ENCODE measurements around the gene FAM53B.

Gene FAM53B

DNA sequence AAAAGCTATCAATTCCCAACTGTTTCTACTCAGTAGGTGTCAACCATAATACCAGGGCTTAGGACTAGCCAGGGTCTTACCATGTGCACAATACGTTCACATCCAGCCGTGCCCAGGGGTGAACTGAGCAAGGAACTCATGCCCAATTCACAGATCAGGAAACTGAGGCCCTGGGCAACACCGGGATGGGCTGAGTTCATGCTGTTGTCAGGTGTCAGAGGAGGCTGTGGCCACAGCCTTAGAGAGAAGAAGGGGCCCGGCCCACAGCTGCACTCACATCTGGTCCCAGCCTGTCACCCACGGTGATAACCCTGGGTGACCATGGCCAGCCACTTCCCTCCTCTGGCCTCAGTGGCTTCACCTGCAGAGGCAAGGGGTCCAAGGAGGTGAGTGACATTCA is 92.0 kb downstream of the FAM53B start:
- Histone ChIP-seq H3K36me3 (ENCODE audit: control insufficient read depth, insufficient read depth, low read length) (no peaks in the 10 kb centered on the region), H3K9me3 (ENCODE audit: control insufficient read depth, insufficient read depth, low read length) (no peaks in the 10 kb centered on the region), H3K4me3 (ENCODE audit: low read length) (no peak overlapping the region), H3K27ac (ENCODE audit: low read length) (no peak overlapping the region), H3K27me3 (ENCODE audit: control insufficient read depth, insufficient read depth, low read length) (no peaks in the 10 kb centered on the region), H3K4me1 (ENCODE audit: control insufficient read depth, insufficient read depth, low read length) (peaks cover 12% of the 10 kb centered on the region)
- DNase-seq (ENCODE audit: low read depth, low spot score): no peak
- WGBS (ENCODE audit: insufficient coverage, insufficient read length): no CpG with 5 or more reads among the region's 5 CpGs

DNA sequence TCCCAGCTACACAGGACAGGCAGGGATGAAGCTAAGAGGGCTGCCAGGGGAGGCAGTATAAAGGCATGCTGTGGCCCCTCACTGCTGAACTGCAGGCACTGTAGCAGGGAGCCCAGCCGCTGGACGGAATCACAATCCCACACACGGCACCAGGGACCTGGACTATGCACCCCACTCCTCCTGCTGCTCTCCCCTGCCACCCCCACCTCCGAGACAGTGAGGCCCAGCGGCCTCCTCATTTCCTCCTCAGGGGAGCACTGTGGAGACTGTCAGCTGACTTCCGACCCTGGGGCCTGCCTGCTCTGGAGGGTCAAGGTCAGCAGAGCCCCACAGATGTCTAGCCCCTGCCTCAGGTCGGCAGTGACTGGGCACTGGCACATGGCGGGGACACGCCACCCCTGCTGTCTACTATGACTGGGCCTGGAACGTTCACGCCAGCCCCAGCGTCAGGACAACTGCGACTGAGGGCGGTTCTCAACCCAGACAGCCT is 92.7 kb downstream of the FAM53B start:
- Histone ChIP-seq H3K4me3 (ENCODE audit: low read length) (no peak overlapping the region), H3K4me1 (ENCODE audit: control insufficient read depth, insufficient read depth, low read length) (peaks cover 12% of the 10 kb centered on the region), H3K36me3 (ENCODE audit: control insufficient read depth, insufficient read depth, low read length) (no peaks in the 10 kb centered on the region), H3K9me3 (ENCODE audit: control insufficient read depth, insufficient read depth, low read length) (no peaks in the 10 kb centered on the region), H3K27me3 (ENCODE audit: control insufficient read depth, insufficient read depth, low read length) (no peaks in the 10 kb centered on the region), H3K27ac (ENCODE audit: low read length) (no peak overlapping the region)
- no CpG with 5 or more reads among the region's 14 CpGs for WGBS (ENCODE audit: insufficient coverage, insufficient read length)
- DNase-seq (ENCODE audit: low read depth, low spot score): no peak

DNA sequence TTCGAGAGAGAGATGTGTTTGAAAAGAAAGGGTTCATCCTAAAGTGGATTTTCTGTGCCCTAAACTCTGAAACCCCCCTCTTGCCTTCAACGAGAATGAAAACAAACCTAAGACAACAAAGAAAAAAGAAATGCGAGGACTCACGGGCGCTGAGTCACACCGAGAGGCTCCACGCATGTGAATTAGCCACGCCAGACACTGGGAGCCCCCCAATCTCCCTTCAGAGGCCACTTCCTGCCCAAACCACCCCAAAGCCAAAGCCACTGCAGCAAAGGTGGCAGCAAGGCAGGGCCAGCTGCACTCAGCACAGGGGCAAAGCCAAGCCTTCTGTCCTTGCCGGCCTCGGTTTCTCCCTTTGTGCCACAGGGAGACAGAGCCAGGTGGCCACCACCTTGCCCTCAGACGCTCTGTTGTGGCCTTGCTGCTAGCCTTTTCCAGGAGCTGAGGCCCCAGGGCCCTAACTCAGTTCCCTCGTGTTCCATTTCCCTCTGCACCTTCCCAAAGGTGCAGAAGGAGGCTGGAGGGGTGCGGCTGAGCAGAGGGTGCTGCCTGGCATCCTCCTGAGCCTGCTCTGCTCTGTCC is 93.3 kb downstream of the FAM53B start:
- Histone ChIP-seq H3K36me3 (ENCODE audit: control insufficient read depth, insufficient read depth, low read length) (no peaks in the 10 kb centered on the region), H3K27ac (ENCODE audit: low read length) (no peak overlapping the region), H3K4me3 (ENCODE audit: low read length) (no peak overlapping the region), H3K27me3 (ENCODE audit: control insufficient read depth, insufficient read depth, low read length) (no peaks in the 10 kb centered on the region), H3K9me3 (ENCODE audit: control insufficient read depth, insufficient read depth, low read length) (no peaks in the 10 kb centered on the region), H3K4me1 (ENCODE audit: control insufficient read depth, insufficient read depth, low read length) (peaks cover 12% of the 10 kb centered on the region)
- WGBS (ENCODE audit: insufficient coverage, insufficient read length): no CpG with 5 or more reads among the region's 13 CpGs
- DNase-seq (ENCODE audit: low read depth, low spot score): no peak

DNA sequence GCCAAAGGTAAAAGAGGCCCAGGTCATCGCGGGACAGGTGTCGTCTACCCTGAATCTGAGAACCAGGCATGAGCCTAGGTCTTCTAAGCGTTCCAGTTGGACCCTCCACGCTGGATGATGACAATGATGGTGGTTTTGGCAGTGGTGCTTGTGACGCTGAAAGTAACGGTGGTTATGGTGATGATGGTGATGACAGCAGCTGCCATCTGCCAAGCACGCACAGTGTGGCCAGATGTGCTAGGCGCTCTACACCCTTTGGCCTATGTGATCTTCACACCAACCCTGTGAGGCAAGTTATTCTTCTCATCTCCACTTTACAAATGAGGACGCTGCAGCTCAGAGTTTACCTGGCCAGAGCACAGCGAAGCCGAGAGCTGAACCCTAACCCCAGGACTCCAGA is 93.9 kb downstream of the FAM53B start:
- no CpG with 5 or more reads among the region's 12 CpGs for WGBS (ENCODE audit: insufficient coverage, insufficient read length)

DNA sequence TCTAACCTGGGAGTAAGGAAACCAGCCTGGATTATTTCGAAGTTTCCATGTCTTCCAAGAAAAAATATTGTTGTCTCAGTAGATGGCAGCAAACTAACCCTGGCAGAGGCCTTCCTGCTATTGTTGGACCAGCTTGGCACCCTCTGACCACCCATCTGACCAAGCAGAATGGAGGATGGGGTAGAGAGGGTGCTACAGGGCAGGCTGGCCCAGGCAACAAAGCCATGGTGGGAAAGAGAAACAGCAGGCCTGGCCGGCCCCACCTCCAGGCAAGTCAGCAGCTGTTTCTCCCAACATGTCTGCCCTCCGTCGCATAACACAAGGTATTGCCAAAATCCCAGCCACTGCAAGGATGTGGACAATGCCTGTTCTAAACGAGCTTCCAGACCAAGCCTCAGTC is 95.0 kb downstream of the FAM53B start:
- Histone ChIP-seq H3K9me3 (ENCODE audit: control insufficient read depth, insufficient read depth, low read length) (no peaks in the 10 kb centered on the region), H3K36me3 (ENCODE audit: control insufficient read depth, insufficient read depth, low read length) (no peaks in the 10 kb centered on the region), H3K27ac (ENCODE audit: low read length) (no peak overlapping the region), H3K4me1 (ENCODE audit: control insufficient read depth, insufficient read depth, low read length) (peaks cover 12% of the 10 kb centered on the region), H3K27me3 (ENCODE audit: control insufficient read depth, insufficient read depth, low read length) (no peaks in the 10 kb centered on the region), H3K4me3 (ENCODE audit: low read length) (no peak overlapping the region)
- WGBS (ENCODE audit: insufficient coverage, insufficient read length): no CpG with 5 or more reads among the region's 5 CpGs
- DNase-seq (ENCODE audit: low read depth, low spot score): no peak

More for the DNA sequence above, 93.9 kb downstream of the FAM53B start:
- no peaks in the 10 kb centered on the region for H3K27me3 ChIP-seq (ENCODE audit: control insufficient read depth, insufficient read depth, low read length)
- H3K9me3 ChIP-seq (ENCODE audit: control insufficient read depth, insufficient read depth, low read length): no peaks in the 10 kb centered on the region
- peaks cover 12% of the 10 kb centered on the region for H3K4me1 ChIP-seq (ENCODE audit: control insufficient read depth, insufficient read depth, low read length)
- DNase-seq (ENCODE audit: low read depth, low spot score): no peak
- no peaks in the 10 kb centered on the region for H3K36me3 ChIP-seq (ENCODE audit: control insufficient read depth, insufficient read depth, low read length)
- H3K27ac ChIP-seq (ENCODE audit: low read length): no peak overlapping the region
- no peak overlapping the region for H3K4me3 ChIP-seq (ENCODE audit: low read length)

DNA sequence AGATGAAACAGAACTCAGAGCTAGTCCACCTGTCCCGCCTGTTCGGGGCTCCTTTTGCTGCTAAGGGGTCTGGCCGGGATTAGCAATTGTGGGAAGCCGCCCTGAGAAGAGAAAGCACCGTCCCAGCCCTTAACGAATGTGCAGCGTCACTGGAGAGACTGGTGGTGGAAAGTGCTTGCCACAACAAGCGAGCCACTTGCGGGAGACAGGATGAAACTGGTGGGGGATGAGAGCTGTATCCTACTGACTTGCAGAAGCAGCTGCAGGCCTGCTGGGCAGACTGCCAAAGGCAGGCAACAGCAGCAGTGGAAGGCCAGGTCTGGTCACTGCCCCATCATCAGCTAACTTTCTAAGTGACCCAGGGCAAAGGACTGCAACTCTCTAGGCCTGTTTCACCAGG is 95.4 kb downstream of the FAM53B start:
- Histone ChIP-seq H3K27me3 (ENCODE audit: control insufficient read depth, insufficient read depth, low read length) (no peaks in the 10 kb centered on the region), H3K4me1 (ENCODE audit: control insufficient read depth, insufficient read depth, low read length) (peaks cover 12% of the 10 kb centered on the region), H3K9me3 (ENCODE audit: control insufficient read depth, insufficient read depth, low read length) (no peaks in the 10 kb centered on the region), H3K27ac (ENCODE audit: low read length) (no peak overlapping the region), H3K4me3 (ENCODE audit: low read length) (no peak overlapping the region), H3K36me3 (ENCODE audit: control insufficient read depth, insufficient read depth, low read length) (no peaks in the 10 kb centered on the region)
- WGBS (ENCODE audit: insufficient coverage, insufficient read length): no CpG with 5 or more reads among the region's 9 CpGs
- DNase-seq (ENCODE audit: low read depth, low spot score): no peak

DNA sequence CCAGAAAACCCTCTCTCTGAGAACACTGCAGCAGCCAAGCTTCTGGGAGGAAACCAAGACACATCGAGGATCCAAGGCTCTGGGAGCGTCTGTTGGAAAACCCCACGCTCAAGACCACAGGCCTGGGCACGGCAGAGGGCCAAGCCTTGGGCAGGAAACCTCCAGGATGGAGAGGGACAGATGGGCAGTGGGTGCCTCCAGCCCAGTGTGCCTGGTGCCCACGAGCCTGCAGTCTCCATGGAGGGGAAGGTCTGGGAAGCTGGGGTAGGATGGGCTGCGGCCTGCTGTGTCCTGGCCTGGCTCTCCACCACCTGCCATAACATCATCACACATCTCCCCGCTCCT is 96.1 kb downstream of the FAM53B start:
- no peaks in the 10 kb centered on the region for H3K27me3 ChIP-seq (ENCODE audit: control insufficient read depth, insufficient read depth, low read length)
- peaks cover 12% of the 10 kb centered on the region for H3K4me1 ChIP-seq (ENCODE audit: control insufficient read depth, insufficient read depth, low read length)
- H3K36me3 ChIP-seq (ENCODE audit: control insufficient read depth, insufficient read depth, low read length): no peaks in the 10 kb centered on the region
- WGBS (ENCODE audit: insufficient coverage, insufficient read length): no CpG with 5 or more reads among the region's 7 CpGs
- H3K9me3 ChIP-seq (ENCODE audit: control insufficient read depth, insufficient read depth, low read length): no peaks in the 10 kb centered on the region
- DNase-seq (ENCODE audit: low read depth, low spot score): no peak
- H3K4me3 ChIP-seq (ENCODE audit: low read length): no peak overlapping the region
- no peak overlapping the region for H3K27ac ChIP-seq (ENCODE audit: low read length)

DNA sequence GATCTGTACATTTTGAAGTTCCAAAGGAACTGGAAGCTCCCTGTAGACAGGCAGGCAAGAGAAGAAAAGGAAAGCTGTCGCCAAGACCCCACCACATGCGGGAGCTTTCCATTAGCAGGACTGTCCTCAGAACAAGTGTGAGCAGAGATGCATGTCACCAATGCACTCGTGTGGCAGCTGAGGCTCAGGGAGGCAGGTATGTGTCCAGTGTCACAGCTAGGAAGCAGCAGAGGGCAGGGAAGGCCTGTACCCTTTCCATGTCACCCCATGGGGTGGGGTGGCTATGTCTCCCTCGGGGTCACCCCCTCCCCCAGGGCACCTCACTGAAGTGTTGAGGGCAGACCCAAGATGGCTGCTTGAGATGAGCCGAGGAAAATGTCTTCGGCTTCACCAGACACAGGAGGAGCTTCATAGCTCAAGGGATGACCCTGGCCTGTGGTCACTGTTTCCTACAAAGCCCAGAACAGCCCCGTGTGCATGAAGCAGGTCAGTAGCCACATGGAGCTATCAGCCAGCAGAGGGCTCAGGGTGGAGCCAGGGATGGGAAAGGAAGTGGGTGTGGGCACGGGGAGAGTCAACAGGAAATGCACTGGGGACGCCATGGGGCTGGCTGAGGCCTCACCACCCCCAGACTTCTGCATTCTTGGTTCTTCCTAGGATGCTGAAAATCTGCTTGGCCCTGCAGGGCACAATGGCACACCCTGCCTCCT is 96.6 kb downstream of the FAM53B start:
- H3K27ac ChIP-seq (ENCODE audit: low read length): no peak overlapping the region
- H3K36me3 ChIP-seq (ENCODE audit: control insufficient read depth, insufficient read depth, low read length): no peaks in the 10 kb centered on the region; the same call in 1 of the 2 replicates
- WGBS (ENCODE audit: insufficient coverage, insufficient read length): no CpG with 5 or more reads among the region's 9 CpGs
- H3K4me3 ChIP-seq (ENCODE audit: low read length): no peak overlapping the region
- no peaks in the 10 kb centered on the region for H3K27me3 ChIP-seq (ENCODE audit: control insufficient read depth, insufficient read depth, low read length)
- DNase-seq (ENCODE audit: low read depth, low spot score): no peak
- H3K4me1 ChIP-seq (ENCODE audit: control insufficient read depth, insufficient read depth, low read length): peaks cover 12% of the 10 kb centered on the region
- no peaks in the 10 kb centered on the region for H3K9me3 ChIP-seq (ENCODE audit: control insufficient read depth, insufficient read depth, low read length)

DNA sequence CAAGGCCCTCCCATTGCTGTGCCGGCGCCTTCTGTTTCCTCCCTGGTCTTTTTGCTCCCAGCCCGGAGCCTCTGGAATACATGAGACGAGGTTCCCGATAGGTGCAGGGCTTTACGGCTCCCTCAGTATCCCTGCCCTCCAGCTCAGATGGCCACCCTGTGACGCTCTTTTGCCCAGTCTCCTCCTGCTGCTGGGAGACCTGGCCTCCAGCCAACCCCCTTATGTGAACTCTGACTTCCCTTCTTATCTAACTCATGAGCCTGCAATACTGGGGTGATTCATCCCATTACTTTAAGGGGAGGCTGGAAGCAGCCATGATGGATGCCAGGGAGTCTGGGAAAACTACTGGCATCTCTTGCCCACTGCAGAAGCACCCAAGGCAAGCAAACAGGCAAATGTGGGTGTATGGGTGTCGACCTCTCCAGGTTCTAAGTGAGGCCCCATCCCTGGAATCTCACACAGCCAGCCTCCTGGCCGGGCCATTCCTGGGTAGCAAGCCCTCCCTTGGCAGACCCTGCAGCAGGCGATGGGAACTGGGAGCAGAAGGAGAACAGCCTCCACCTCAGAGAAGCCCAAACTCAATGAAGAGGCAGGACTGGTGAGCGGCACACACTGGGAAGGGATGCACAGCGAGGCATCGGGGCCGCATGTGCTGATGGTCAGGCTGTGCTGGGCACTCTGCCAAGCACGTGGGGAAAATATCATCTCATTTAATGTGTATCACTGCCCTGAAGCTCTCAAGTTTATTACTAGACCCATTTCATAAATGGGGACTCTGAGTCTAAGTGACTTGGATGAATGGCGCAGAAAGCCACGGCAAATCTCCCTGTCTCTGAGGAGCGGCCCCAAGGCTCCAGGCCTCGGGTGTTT is 97.5 kb downstream of the FAM53B start:
- no peak overlapping the region for H3K27ac ChIP-seq (ENCODE audit: low read length)
- H3K36me3 ChIP-seq (ENCODE audit: control insufficient read depth, insufficient read depth, low read length): no peaks in the 10 kb centered on the region; the same call in 1 of the 2 replicates
- no peaks in the 10 kb centered on the region for H3K27me3 ChIP-seq (ENCODE audit: control insufficient read depth, insufficient read depth, low read length)
- no CpG with 5 or more reads among the region's 19 CpGs for WGBS (ENCODE audit: insufficient coverage, insufficient read length)
- H3K4me3 ChIP-seq (ENCODE audit: low read length): no peak overlapping the region
- DNase-seq (ENCODE audit: low read depth, low spot score): no peak
- no peaks in the 10 kb centered on the region for H3K9me3 ChIP-seq (ENCODE audit: control insufficient read depth, insufficient read depth, low read length)
- peaks cover 12% of the 10 kb centered on the region for H3K4me1 ChIP-seq (ENCODE audit: control insufficient read depth, insufficient read depth, low read length)

DNA sequence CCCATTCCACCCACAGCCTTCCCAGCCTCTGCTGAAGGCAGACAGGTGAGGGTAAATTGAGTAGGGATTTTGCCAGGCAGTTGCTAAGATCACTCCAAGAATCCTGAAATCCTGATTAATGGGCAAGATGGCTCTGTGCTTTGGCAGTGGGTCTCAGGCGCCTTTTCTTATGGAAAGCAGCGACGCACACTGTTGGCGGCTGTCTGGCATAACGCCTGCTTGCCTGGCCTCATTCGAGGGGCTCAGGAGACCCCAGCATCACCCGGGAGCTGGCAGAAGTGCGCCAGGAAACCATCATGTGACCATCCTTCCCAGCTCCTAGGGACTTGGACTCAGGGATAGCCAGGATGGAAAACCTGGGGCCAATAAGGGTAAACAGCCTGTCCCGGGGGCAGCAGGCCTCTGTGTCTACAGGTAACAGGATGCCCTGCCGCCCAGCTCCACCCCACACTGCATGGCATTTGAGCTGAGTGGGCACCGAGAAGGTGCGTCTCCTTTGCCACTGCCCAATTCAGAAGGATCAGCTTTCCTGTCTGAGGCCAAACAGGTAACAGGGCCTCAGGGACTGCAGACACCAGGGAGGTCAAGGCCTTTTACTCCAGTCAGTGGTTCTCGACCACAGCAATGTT is 98.6 kb downstream of the FAM53B start:
- H3K9me3 ChIP-seq (ENCODE audit: control insufficient read depth, insufficient read depth, low read length): no peaks in the 10 kb centered on the region
- no peaks in the 10 kb centered on the region for H3K27me3 ChIP-seq (ENCODE audit: control insufficient read depth, insufficient read depth, low read length)
- no peak overlapping the region for H3K4me3 ChIP-seq (ENCODE audit: low read length)
- no peak for DNase-seq (ENCODE audit: low read depth, low spot score)
- no peak overlapping the region for H3K27ac ChIP-seq (ENCODE audit: low read length)
- H3K4me1 ChIP-seq (ENCODE audit: control insufficient read depth, insufficient read depth, low read length): peaks cover 4% of the 10 kb centered on the region; the same call in 1 of the 2 replicates
- WGBS (ENCODE audit: insufficient coverage, insufficient read length): no CpG with 5 or more reads among the region's 13 CpGs
- no peaks in the 10 kb centered on the region; the same call in 1 of the 2 replicates for H3K36me3 ChIP-seq (ENCODE audit: control insufficient read depth, insufficient read depth, low read length)
